ENCODE results near the gene CCDC78. TPM values are rescaled to one million over a fixed set of nuclear protein-coding genes. Genes with fewer than 3 reads are reported as not detected.

Gene CCDC78
- total RNA-seq, 1 donor = 1.3 TPM

GRCh38 chr16:682493-683395, 43.5 kb downstream of the CCDC78 start:
- peak overlapping the region; percentile 60 for H3K4me3 ChIP-seq (ENCODE audit: low read depth, low read length)
- no peak for DNase-seq (ENCODE audit: low read depth)
- no peak for TF ChIP-seq CTCF (IDR thresholded peaks at IDR 0.05; ENCODE audit: insufficient read depth, low read depth, low read length)

- TF ChIP-seq CTCF (IDR thresholded peaks at IDR 0.05; ENCODE audit: insufficient read depth, low read depth, low read length) = no peak
- DNase-seq (ENCODE audit: low read depth) = peak; percentile 24
These were observed 44.4 kb downstream of the CCDC78 start for GRCh38 chr16:681746-682427.

GRCh38 chr16:680967-681745, 45.1 kb downstream of the CCDC78 start:
- peak; percentile 21 for TF ChIP-seq CTCF (IDR thresholded peaks at IDR 0.05; ENCODE audit: insufficient read depth, low read depth, low read length)
- peak overlapping the region; percentile 79 for H3K4me3 ChIP-seq (ENCODE audit: low read depth, low read length)
- peak; percentile 42 for DNase-seq (ENCODE audit: low read depth)

More at GRCh38 chr16:681746-682427, 44.4 kb downstream of the CCDC78 start:
- peak overlapping the region; percentile 79 for H3K4me3 ChIP-seq (ENCODE audit: low read depth, low read length)

- peak overlapping the region; percentile 79 for H3K4me3 ChIP-seq (ENCODE audit: low read depth, low read length)
- DNase-seq (ENCODE audit: low read depth) = no peak
- no peak for TF ChIP-seq CTCF (IDR thresholded peaks at IDR 0.05; ENCODE audit: insufficient read depth, low read depth, low read length)
These were observed 45.7 kb downstream of the CCDC78 start for GRCh38 chr16:680625-680945.

- TF ChIP-seq CTCF (IDR thresholded peaks at IDR 0.05; ENCODE audit: insufficient read depth, low read depth, low read length) = no peak
- H3K4me3 ChIP-seq (ENCODE audit: low read depth, low read length) = peak within 1 kb of the TSS; percentile 79
- DNase-seq (ENCODE audit: low read depth) = peak; percentile 93
These were observed 46.2 kb downstream of the CCDC78 start, which contains the start of gene STUB1 for GRCh38 chr16:679814-680624. TSS of gene STUB1 (plus strand) at chr16:680410. CDS start at chr16:680526, 116 bp downstream.
